Pancreas (tissue), 10 donors: Measurements from ENCODE around the gene LMAN1L. TPM values are rescaled to one million over a fixed set of nuclear protein-coding genes. Genes with fewer than 3 reads are reported as not detected.

Source experiments
- ATAC-seq, 4 donors: fragments of 200-7000 bp; cut with Tn5 transposase; one replicate each; pipeline versions ENCODE4 v1.8.0 to v1.9.1; 2020; ENCODE audit warnings: mild to moderate bottlenecking in 4 of 4, moderate library complexity in 4 of 4
- DNase-seq, 6 donors: peaks; one replicate each; pipeline ENCODE4 v3.0.0-alpha.2; 2020
- FAIRE-seq: peaks from 2 replicates; lab custom pipeline; 2012; peaks lifted over from hg19 to GRCh38; lab: Jason Lieb, UNC
- H3K27ac ChIP-seq, 4 donors: fragments of 200-600 bp; sonication (generic); 1 replicate in 3 of 4; 2 replicates in 1 of 4; pipeline versions ENCODE4 v1.5.0 to v1.8.0; 2020
- H3K27me3 ChIP-seq, 4 donors: fragments of 200-600 bp; one replicate each; pipeline ENCODE4 v1.8.0; 2021
- H3K36me3 ChIP-seq, 3 donors: fragments of 200-600 bp; sonication (generic) in 1 of 3; one replicate each; pipeline versions ENCODE4 v1.5.0 to v1.8.0; 2020 to 2021
- H3K4me1 ChIP-seq, 3 donors: fragments of 200-600 bp; one replicate each; pipeline ENCODE4 v1.8.0; 2021
- H3K4me3 ChIP-seq, 4 donors: fragments of 200-600 bp; sonication (generic) in 2 of 4; one replicate each; pipeline versions ENCODE4 v1.5.0 to v1.8.0; 2020 to 2021
- H3K9me3 ChIP-seq, 4 donors: fragments of 200-600 bp; one replicate each; pipeline ENCODE4 v1.8.0; 2021
- WGBS, 2 donors: extraction: QIAGEN DNeasy Blood & Tissue Kit; methylation state at CpG; one replicate each; pipeline ENCODE4 v1.1.7; 2013; 5-methylcytosine and 5-hydroxymethylcytosine counted together
- intact Hi-C, 3 donors: fragments of 100-400 bp; cut with DNase I; formaldehyde crosslinking; loops; one replicate each; pipeline versions ENCODE4 v1.11.1 to v1.14.2; 2022
- polyA plus RNA-seq, 2 donors: library from polyadenylated mRNA; stranded (reverse); fragments of 200-250 nt; gene quantifications; one replicate each; pipeline ENCODE4 v1.2.3, GENCODE V29; 2013
- total RNA-seq, 6 donors: library from RNA; stranded (reverse); fragmentation: NEBNext Ultra II Directional in 4 of 6; extraction: Animal tissue kit (Norgen Biotek cat#: 25700) in 4 of 6; gene quantifications; one replicate each; pipeline versions ENCODE4 v1.2.1 to v1.2.4, GENCODE V29; 2021 to 2023
- TF ChIP-seq, protein P1 (sequence below), 4 donors: fragments of 200-600 bp; sonication (generic) in 3 of 4; IDR thresholded peaks; one replicate each; pipeline versions ENCODE4 v1.5.0 to v1.8.0; 2021; ENCODE audit warnings: antibody characterized with exemption in 4 of 4
- donor health status: healthy with polysubstance abuse.
- donor health status: DM: no; HTN: no; CAD: no; lungs with moderate emphysema.
- donor health status: DM: no; HTN: no; CAD: no.
- donor health status: control.
- donor health status: control.
- donor health status: Bipolar disorder and iron deficiency.
- donor health status: DM: yes; HTN: yes; CAD: no.
- donor health status: DM: no; HTN: no; CAD: no.
- donor health status: DM: no; HTN: no; CAD: no.
- donor health status: DM: yes; HTN: yes; CAD: no.

LMAN1L gene
- total and polyA plus RNA-seq, 8 donors, result 0.14 TPM; not detected in 7

DNA sequence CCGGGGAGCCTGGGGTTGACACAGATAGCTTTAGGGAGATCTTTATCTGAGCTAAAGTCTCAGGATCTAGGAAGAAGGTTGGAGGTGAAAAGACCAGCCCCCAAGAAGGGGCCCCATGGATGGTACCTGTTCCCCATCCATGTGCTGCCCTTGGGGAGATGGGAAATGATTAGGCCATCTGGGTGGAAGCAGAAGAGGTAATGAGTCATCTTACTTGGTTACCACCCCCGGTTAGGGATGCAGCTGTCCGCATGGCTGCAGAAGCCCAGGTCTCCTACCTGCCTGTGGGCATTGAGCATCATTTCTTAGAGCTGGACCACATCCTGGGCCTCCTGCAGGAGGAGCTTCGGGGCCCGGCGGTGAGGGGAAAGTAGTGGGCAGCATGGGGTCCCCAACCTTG lies 10.7 kb downstream of the LMAN1L start:
- Histone ChIP-seq H3K4me3 (no peak overlapping the region), H3K27ac (no peak overlapping the region), H3K36me3 (no peaks in the 10 kb centered on the region), H3K9me3 (no peaks in the 10 kb centered on the region), H3K27me3 (no peaks in the 10 kb centered on the region), H3K4me1 (no peaks in the 10 kb centered on the region)
- DNase-seq (no peak), FAIRE-seq (no peak), ATAC-seq (no peak)
- 60 to 69% methylated on average over 6 of the region's 6 CpGs for WGBS, 2 donors
- intact Hi-C loops, result no loop called here
- TF ChIP-seq, protein P1, sequence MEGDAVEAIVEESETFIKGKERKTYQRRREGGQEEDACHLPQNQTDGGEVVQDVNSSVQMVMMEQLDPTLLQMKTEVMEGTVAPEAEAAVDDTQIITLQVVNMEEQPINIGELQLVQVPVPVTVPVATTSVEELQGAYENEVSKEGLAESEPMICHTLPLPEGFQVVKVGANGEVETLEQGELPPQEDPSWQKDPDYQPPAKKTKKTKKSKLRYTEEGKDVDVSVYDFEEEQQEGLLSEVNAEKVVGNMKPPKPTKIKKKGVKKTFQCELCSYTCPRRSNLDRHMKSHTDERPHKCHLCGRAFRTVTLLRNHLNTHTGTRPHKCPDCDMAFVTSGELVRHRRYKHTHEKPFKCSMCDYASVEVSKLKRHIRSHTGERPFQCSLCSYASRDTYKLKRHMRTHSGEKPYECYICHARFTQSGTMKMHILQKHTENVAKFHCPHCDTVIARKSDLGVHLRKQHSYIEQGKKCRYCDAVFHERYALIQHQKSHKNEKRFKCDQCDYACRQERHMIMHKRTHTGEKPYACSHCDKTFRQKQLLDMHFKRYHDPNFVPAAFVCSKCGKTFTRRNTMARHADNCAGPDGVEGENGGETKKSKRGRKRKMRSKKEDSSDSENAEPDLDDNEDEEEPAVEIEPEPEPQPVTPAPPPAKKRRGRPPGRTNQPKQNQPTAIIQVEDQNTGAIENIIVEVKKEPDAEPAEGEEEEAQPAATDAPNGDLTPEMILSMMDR (IDR thresholded peaks at IDR 0.05), result no peak

DNA sequence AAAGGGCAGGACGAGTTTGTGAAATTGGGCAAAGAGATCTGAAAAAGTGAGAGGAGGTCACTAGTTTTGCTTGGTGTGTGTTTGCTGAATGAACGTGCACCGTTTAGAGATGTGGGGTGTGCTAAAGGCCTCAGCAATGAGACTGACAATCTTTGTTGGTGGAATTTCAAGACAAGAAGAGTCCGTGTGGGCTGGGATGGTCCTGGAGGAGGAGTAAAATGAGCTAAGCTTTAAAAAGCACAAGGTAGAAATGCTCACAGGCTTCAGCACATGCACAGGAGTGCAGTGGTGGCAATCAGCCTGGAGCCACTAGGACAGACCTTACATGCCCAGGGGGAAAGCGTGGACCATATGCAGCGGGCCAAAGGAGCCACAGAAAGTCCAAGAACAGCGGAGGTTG lies 12.3 kb downstream of the LMAN1L start:
- Histone ChIP-seq H3K4me1 (no peaks in the 10 kb centered on the region), H3K4me3 (no peak overlapping the region), H3K27ac (no peak overlapping the region), H3K9me3 (no peaks in the 10 kb centered on the region), H3K27me3 (no peaks in the 10 kb centered on the region), H3K36me3 (no peaks in the 10 kb centered on the region)
- WGBS, 2 donors, result 70 to 80% methylated on average over 7 of the region's 7 CpGs
- TF ChIP-seq, protein P1 (IDR thresholded peaks at IDR 0.05), result no peak
- intact Hi-C loops, result no loop called here
- FAIRE-seq (no peak), DNase-seq (no peak), ATAC-seq (no peak)

GRCh38 chr15:74825866-74826265 lies 13.2 kb downstream of the LMAN1L start:
- no peak for FAIRE-seq
- H3K4me3 ChIP-seq, result no peak overlapping the region

DNA sequence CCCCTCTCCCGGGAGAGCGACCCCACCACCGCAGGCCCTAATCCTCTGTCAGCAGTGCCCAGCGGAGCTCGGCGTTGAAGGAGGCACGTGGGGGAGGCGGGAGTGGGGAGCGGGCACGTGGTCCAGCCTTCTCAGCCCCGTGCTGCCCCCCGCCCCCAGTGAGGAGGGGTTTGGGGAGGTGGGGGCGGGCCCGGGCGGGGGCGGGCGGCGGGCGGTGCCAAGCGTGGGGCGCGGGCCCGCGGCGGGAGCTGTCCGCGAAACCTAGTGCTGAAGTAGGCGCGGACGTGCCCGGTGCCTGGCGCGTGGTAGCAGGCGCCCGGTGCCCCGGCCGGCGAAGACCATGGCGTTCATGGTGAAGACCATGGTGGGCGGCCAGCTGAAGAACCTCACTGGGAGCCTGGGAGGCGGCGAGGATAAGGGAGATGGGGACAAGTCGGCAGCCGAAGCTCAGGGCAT lies 13.8 kb downstream of the LMAN1L start, which contains the start of gene CPLX3:
Gene CPLX3, plus strand, starts transcription at position 264 of the 456 bp plus-strand sequence. Its CDS starts 77 bp downstream, at position 341.
- Histone ChIP-seq H3K27ac (no peak within 1 kb of the TSS), H3K4me3 (no peak within 1 kb of the TSS), H3K27me3 (no peaks in the 10 kb centered on the region), H3K9me3 (no peaks in the 10 kb centered on the region), H3K4me1 (no peaks in the 10 kb centered on the region), H3K36me3 (no peaks in the 10 kb centered on the region)
- ATAC-seq (peak; percentile 71 to 95 (median 82)), DNase-seq (peak in 4 of 6 donors; percentile 51 to 81 (median 66)), FAIRE-seq (no peak)
- intact Hi-C loops, result no loop called here
- WGBS, 2 donors, result 5 to 7% methylated on average over 30 to 44 of the region's 44 CpGs
- TF ChIP-seq, protein P1 (IDR thresholded peaks at IDR 0.05), result no peak

More at GRCh38 chr15:74825866-74826265, 13.2 kb downstream of the LMAN1L start:
- no peaks in the 10 kb centered on the region for H3K27me3 ChIP-seq
- ATAC-seq, result peak in 1 of 4 donors; percentile 24
- no peaks in the 10 kb centered on the region for H3K9me3 ChIP-seq
- H3K36me3 ChIP-seq, result no peaks in the 10 kb centered on the region
- TF ChIP-seq, protein P1 (IDR thresholded peaks at IDR 0.05), result no peak
- 46 to 50% methylated on average over 10 of the region's 10 CpGs for WGBS, 2 donors
- H3K4me1 ChIP-seq, result no peaks in the 10 kb centered on the region
- DNase-seq, result peak in 1 of 6 donors; percentile 35
- intact Hi-C loops, result no loop called here
- no peak overlapping the region for H3K27ac ChIP-seq

DNA sequence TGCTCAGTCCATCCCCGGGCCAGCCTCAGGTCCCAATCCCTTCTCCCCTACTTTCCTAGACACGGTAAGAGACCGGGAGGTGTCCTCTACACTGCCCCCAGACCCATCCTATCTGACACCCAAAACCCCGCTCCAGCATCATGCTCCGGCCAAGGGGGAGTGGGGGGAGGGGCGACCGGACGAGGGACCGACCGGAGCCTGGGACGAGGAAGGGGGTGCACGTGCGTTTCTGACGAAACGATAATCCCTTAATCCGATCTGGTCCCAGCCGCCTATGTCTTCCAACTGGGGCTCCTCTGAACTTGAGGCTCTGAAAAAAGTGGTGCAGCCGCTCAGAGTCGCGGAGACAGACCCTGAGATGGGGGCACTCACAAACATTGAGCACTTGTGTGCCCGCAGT lies 14.3 kb downstream of the LMAN1L start:
- FAIRE-seq (no peak), DNase-seq (peak in 1 of 6 donors; percentile 53), ATAC-seq (peak in 1 of 4 donors; percentile 14)
- no peak overlapping the region for H3K27ac ChIP-seq
- no peaks in the 10 kb centered on the region for H3K9me3 ChIP-seq
- WGBS, 2 donors, result 17 to 20% methylated on average over 21 of the region's 21 CpGs
- H3K4me1 ChIP-seq, result no peaks in the 10 kb centered on the region
- no peak overlapping the region for H3K4me3 ChIP-seq
- intact Hi-C loops, result no loop called here
- H3K36me3 ChIP-seq, result no peaks in the 10 kb centered on the region
- TF ChIP-seq, protein P1 (IDR thresholded peaks at IDR 0.05), result no peak
- H3K27me3 ChIP-seq, result no peaks in the 10 kb centered on the region
